Uterus (tissue), 4 donors: ENCODE measurements around the gene FMNL3. TPM values are rescaled to one million over a fixed set of nuclear protein-coding genes. Genes with fewer than 3 reads are reported as not detected.
"Not testable (repeated sequence)": the region's sequence is repeated elsewhere in the genome, so short reads cannot be mapped to it uniquely, and the experiment has no call there.

Source experiments
- DNase-seq, 2 donors: peaks; one replicate each; pipeline ENCODE4 v3.0.0-alpha.2; 2019 to 2020
- H3K27ac ChIP-seq, 2 donors: fragments of 200-600 bp; sonication (generic); 1 replicate in 1 of 2; 2 replicates in 1 of 2; pipeline ENCODE4 v1.5.1; 2016 to 2018
- H3K27me3 ChIP-seq, 2 donors: fragments of 200-600 bp; sonication (generic); one replicate each; pipeline ENCODE4 v1.5.1; 2018 to 2019; ENCODE audit warnings: control low read depth in 1 of 2
- H3K36me3 ChIP-seq, 2 donors: fragments of 200-600 bp; sonication (generic); one replicate each; pipeline ENCODE4 v1.5.1; 2019; ENCODE audit warnings: control low read depth in 1 of 2
- H3K4me1 ChIP-seq, 2 donors: fragments of 200-600 bp; sonication (generic); one replicate each; pipeline ENCODE4 v1.5.1; 2018 to 2019; ENCODE audit warnings: control low read depth in 1 of 2
- H3K4me3 ChIP-seq, 2 donors: fragments of 200-600 bp; sonication (generic); 1 replicate in 1 of 2; 2 replicates in 1 of 2; pipeline ENCODE4 v1.5.1; 2018 to 2019; ENCODE audit warnings: mild to moderate bottlenecking in 1 of 2
- H3K9me3 ChIP-seq, 2 donors: fragments of 200-600 bp; sonication (generic); one replicate each; pipeline ENCODE4 v1.5.1; 2019; ENCODE audit warnings: control low read depth in 1 of 2
- POLR2A ChIP-seq, 2 donors: fragments of 450-650 bp; IDR thresholded peaks; one replicate each; pipeline ENCODE4 v1.6.1; 2016; ENCODE audit warnings: antibody characterized with exemption in 2 of 2, mild to moderate bottlenecking in 1 of 2, moderate library complexity in 1 of 2
- intact Hi-C: fragments of 100-400 bp; cut with DNase I; formaldehyde crosslinking; loops from one replicate; pipeline ENCODE4 v1.15.1; 2023; ENCODE audit warnings: low total_unique reads
- total RNA-seq, 4 donors: library from RNA; depleted of rRNA in 3 of 4; stranded (reverse); fragments of >200 nt in 3 of 4; gene quantifications; one replicate each; pipeline versions ENCODE4 v1.1.0 to v1.2.4, GENCODE V29; 2014 to 2023
- TF ChIP-seq, protein P1 (sequence below), 4 experiments: fragments of 200-600 bp in 2 of 4; fragments of 450-650 bp in 2 of 4; sonication (generic) in 2 of 4; IDR thresholded peaks; one replicate each; pipeline ENCODE4 v1.5.1; 2016 to 2019; ENCODE audit warnings: antibody characterized with exemption in 4 of 4, mild to moderate bottlenecking in 2 of 4, moderate library complexity in 1 of 4
- donor health status: DM: yes; HTN: yes; CAD: no.

The FMNL3 gene
- total RNA-seq, 4 donors from 2014 or later, result 3.3 to 45.7 (median 20.4) TPM

DNA sequence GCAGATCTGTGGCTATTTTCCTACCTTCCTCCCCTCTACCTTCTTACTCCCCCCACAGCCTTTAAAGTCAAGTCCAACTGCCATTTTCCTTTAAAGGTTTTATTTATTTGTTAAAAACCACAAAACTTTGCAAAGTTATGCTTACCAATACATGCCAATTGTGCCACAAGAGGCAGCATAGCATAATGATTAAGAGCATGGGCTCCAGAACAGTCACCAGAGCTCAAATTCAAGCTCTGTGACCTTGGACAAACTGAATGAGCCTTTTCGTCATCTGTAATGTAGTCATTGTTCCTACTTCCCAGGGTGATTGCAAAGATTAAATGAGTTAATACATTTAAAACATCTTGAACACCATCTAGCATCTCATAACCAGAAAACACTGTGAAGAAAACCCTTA is 13.0 kb upstream of the FMNL3 start:
- Histone ChIP-seq H3K36me3 (no peaks in the 10 kb centered on the region), H3K9me3 (no peaks in the 10 kb centered on the region), H3K27ac (no peak overlapping the region), H3K27me3 (no peaks in the 10 kb centered on the region), H3K4me3 (no peak overlapping the region), H3K4me1 (no peaks in the 10 kb centered on the region)
- intact Hi-C loops, result no loop called here
- TF ChIP-seq, protein P1, sequence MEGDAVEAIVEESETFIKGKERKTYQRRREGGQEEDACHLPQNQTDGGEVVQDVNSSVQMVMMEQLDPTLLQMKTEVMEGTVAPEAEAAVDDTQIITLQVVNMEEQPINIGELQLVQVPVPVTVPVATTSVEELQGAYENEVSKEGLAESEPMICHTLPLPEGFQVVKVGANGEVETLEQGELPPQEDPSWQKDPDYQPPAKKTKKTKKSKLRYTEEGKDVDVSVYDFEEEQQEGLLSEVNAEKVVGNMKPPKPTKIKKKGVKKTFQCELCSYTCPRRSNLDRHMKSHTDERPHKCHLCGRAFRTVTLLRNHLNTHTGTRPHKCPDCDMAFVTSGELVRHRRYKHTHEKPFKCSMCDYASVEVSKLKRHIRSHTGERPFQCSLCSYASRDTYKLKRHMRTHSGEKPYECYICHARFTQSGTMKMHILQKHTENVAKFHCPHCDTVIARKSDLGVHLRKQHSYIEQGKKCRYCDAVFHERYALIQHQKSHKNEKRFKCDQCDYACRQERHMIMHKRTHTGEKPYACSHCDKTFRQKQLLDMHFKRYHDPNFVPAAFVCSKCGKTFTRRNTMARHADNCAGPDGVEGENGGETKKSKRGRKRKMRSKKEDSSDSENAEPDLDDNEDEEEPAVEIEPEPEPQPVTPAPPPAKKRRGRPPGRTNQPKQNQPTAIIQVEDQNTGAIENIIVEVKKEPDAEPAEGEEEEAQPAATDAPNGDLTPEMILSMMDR (IDR thresholded peaks at IDR 0.05), result no peak
- TF ChIP-seq POLR2A (IDR thresholded peaks at IDR 0.05), result no peak
- DNase-seq, result no peak

DNA sequence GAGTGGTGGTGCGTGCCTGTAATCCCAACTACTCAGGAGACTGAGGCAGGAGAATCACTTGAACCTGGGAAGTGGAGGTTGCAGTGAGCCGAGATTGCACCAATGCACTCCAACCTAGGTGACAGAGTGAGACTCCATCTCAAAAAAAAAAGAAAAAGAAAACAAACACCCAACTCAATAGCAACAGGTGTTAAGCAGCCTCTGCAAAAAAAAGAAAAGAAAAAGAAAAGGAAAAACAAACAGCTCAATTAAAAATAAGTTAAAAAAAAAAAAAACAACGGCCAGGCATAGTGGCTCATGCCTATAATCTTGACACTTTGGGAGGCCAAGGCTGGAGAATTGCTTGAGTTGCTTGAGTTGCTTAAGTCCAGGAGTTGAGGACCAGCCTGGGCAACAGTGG is 10.6 kb upstream of the FMNL3 start:
- intact Hi-C loops, H3K27me3 ChIP-seq, H3K36me3 ChIP-seq, H3K9me3 ChIP-seq, H3K27ac ChIP-seq, H3K4me1 ChIP-seq, H3K4me3 ChIP-seq, DNase-seq: not testable (repeated sequence)

DNA sequence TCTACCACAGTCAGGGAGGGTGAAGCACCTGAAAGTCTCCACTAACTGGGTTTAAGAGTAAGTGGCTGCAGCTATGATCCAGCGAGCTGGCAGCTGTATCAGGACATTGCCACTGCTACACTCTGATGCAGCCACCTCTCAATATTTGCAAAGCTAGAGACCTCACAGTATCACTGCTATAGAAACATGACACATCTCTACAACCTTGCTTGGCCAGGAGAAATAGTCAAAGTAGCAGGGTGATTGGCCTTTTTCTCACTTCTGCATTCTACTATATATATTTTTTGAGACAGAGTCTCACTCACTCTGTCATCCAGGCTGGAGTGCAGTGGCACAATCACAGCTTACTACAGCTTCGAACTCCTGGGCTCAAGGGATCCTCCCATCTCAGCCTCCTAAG is 9.3 kb upstream of the FMNL3 start:
- no peak overlapping the region for H3K4me3 ChIP-seq
- TF ChIP-seq POLR2A (IDR thresholded peaks at IDR 0.05), result no peak
- TF ChIP-seq, protein P1 (IDR thresholded peaks at IDR 0.05), result no peak
- no peaks in the 10 kb centered on the region for H3K27me3 ChIP-seq
- intact Hi-C loops, result no loop called here
- H3K4me1 ChIP-seq, result no peaks in the 10 kb centered on the region
- DNase-seq, result no peak
- H3K9me3 ChIP-seq, result no peaks in the 10 kb centered on the region
- no peaks in the 10 kb centered on the region for H3K36me3 ChIP-seq
- no peak overlapping the region for H3K27ac ChIP-seq

DNA sequence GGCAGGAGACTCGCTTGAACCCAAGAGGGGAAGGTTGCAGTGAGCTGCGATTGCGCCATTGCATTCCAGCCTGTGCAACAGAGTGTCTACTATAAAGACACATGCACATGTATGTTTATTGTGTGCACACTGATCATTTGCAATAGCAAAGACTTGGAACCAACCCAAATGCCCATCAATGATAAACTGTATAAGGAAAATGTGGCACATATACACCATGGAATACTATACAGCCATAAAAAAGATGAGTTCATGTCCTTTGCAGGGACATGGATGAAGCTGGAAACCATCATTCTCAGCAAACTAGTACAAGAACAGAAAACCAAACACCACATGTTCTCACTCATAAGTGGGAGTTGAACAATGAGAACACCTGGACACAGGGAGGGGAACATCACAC is 6.7 kb upstream of the FMNL3 start:
- H3K4me1 ChIP-seq, H3K27me3 ChIP-seq, H3K36me3 ChIP-seq, intact Hi-C loops, H3K27ac ChIP-seq, H3K4me3 ChIP-seq, H3K9me3 ChIP-seq, DNase-seq: not testable (repeated sequence)

DNA sequence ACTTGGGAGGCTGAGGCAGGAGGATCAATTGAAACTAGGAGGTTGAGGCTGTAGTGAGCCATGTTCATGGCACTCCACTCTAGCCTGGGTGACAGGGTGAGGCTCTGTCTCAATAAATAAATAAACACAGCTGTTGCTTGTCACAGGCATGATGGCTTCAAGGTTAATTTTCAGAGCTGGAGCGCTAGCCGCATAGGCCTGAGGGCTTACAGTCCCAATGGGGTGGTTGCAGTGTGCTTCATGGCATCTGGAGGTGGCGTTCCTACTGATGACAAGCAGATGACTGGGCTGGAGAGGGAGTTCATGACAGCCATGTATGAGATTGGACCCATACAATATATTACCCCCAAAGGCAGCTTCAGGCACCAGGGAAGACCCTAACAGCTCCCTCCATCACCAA is 1.6 kb upstream of the FMNL3 start:
- H3K27me3 ChIP-seq, result no peaks in the 10 kb centered on the region
- H3K4me1 ChIP-seq, result peaks cover 0 to 6% of the 10 kb centered on the region in 2 donors
- H3K27ac ChIP-seq, result no peak overlapping the region
- H3K4me3 ChIP-seq, result no peak overlapping the region
- H3K36me3 ChIP-seq, result no peaks in the 10 kb centered on the region
- intact Hi-C loops, result no loop called here
- H3K9me3 ChIP-seq, result no peaks in the 10 kb centered on the region
- TF ChIP-seq, protein P1 (IDR thresholded peaks at IDR 0.05), result no peak
- no peak for DNase-seq

DNA sequence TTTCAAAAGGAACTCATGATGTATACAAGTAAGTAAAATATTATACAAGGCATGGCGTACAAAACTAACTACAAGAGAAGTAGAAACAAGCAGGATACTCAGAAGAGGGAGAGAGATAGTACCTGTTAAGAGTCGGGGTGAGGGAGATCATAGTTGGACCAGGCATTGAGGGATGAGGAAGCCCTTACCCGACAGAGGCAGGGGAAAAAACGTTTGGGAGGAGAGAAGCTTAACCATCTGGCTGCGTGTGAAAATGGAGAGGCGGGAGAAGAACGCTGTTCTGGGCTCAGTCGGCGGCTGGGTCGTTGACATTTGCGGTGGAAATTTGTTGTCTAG is 575 bp upstream of the FMNL3 start:
- Histone ChIP-seq H3K36me3 (no peaks in the 10 kb centered on the region), H3K27me3 (no peaks in the 10 kb centered on the region), H3K9me3 (no peaks in the 10 kb centered on the region), H3K27ac (peak overlapping the region in 1 of 2 donors; percentile 96), H3K4me3 (no peak overlapping the region), H3K4me1 (peaks cover 0 to 6% of the 10 kb centered on the region in 2 donors)
- no peak for TF ChIP-seq POLR2A (IDR thresholded peaks at IDR 0.05)
- TF ChIP-seq, protein P1 (IDR thresholded peaks at IDR 0.05), result no peak
- no peak for DNase-seq
- intact Hi-C loops, result loop anchor here (2.0 kb wide), 1 partner anchor 63 kb away; no protein-coding TSS in a partner anchor
